ENCODE results near the gene NKAIN1. TPM values are rescaled to one million over a fixed set of nuclear protein-coding genes. Genes with fewer than 3 reads are reported as not detected.
A peak's percentile ranks its signal among the peaks of the same experiment; 100 is the strongest.

The NKAIN1 gene
- polyA plus RNA-seq, 2 of the 4 experiments (the other 2 are of a cell fraction) = 0.74 to 0.80 TPM

- no peak overlapping the region for H3K4me3 ChIP-seq
- 0 out of 3 replicates have a peak, but pooled peaks cover 2% of the 10 kb centered on the region for H3K9me3 ChIP-seq
- ATAC-seq = peak in 1 of 2 experiments; percentile 50; a peak in 3 of 6 replicates
- POLR2A ChIA-PET = interaction anchor here (0.7 kb wide), 1 partner anchor 141 kb away, joined by 3 read pairs; no protein-coding TSS in a partner anchor
- 73% methylated on average over 8 of the region's 8 CpGs for WGBS (ENCODE audit: missing lambda C conversion rate)
- peaks cover 19% of the 10 kb centered on the region; the same call in 2 of the 3 replicates for H3K4me1 ChIP-seq
- no peak for FAIRE-seq
- peak in 1 of 2 experiments; percentile 68 for DNase-seq (ENCODE audit: low read depth in 1 of 2, low spot score in 1 of 2)
- CTCF ChIA-PET = interaction anchor here (0.5 to 1.9 kb wide), 9 partner anchors 8 to 152 kb away, joined by 3 to 6 read pairs (median 4); partner anchors contain the start of gene PUM1
- TF ChIP-seq USF2 (IDR thresholded peaks at IDR 0.05) = peak; percentile 58; the same call in 1 of the 2 replicates
- no peak for TF ChIP-seq KDM1A (IDR thresholded peaks at IDR 0.05; ENCODE audit: low read depth)
- H3K4me2 ChIP-seq = peak overlapping the region; percentile 24; the same call in 2 of the 3 replicates
- H3K27ac ChIP-seq = peak overlapping the region; percentile 12 to 65; a peak in 3 of 6 replicates
Observed at GRCh38 chr1:31152181-31152795, 87.4 kb downstream of the NKAIN1 start.

- WGBS (ENCODE audit: missing lambda C conversion rate) = 88% methylated on average over 3 of the region's 3 CpGs
- TF ChIP-seq CBX2 (IDR thresholded peaks at IDR 0.05; ENCODE audit: borderline replicate concordance, low read depth) (no peak), HOXB13 (CRISPR knock-in tag; IDR thresholded peaks at IDR 0.05; ENCODE audit: low read depth) (no peak), NR3C1 (IDR thresholded peaks at IDR 0.05) (no peak), BCL3 (IDR thresholded peaks at IDR 0.05) (no peak), ZSCAN20 (CRISPR knock-in tag; IDR thresholded peaks at IDR 0.05) (no peak), HDAC2 (IDR thresholded peaks at IDR 0.05) (no peak), EHF (CRISPR knock-in tag; IDR thresholded peaks at IDR 0.05) (no peak), SMC3 (IDR thresholded peaks at IDR 0.05) (no peak)
- ChIA-PET CTCF (interaction anchor here (0.5 to 1.9 kb wide), 7 partner anchors 9 to 311 kb away, joined by 3 to 6 read pairs (median 4); no protein-coding TSS in a partner anchor), POLR2A (no interaction called here)
- Histone ChIP-seq H3K4me3 (no peak overlapping the region), H3K4me2 (no peak overlapping the region), H3K9me3 (0 out of 3 replicates have a peak, but pooled peaks cover 2% of the 10 kb centered on the region), H3K27ac (peak overlapping the region in 1 of 2 experiments; percentile 65; a peak in 1 of 6 replicates), H3K4me1 (peaks cover 19% of the 10 kb centered on the region; the same call in 2 of the 3 replicates)
- FAIRE-seq = no peak
- ATAC-seq = no peak
- no peak for DNase-seq (ENCODE audit: low read depth in 1 of 2, low spot score in 1 of 2)
Observed at GRCh38 chr1:31151402-31151801, 88.3 kb downstream of the NKAIN1 start.

- Histone ChIP-seq H3K9me3 (0 out of 3 replicates have a peak, but pooled peaks cover under 1% of the 10 kb centered on the region), H3K4me3 (no peak overlapping the region), H3K4me2 (no peak overlapping the region), H3K27ac (no peak overlapping the region), H3K4me1 (peaks cover 8% of the 10 kb centered on the region; the same call in 2 of the 3 replicates)
- WGBS (ENCODE audit: missing lambda C conversion rate) = 87% methylated on average over 1 of the region's 1 CpG
- ChIA-PET CTCF (no interaction called here), POLR2A (no interaction called here)
- TF ChIP-seq HOXB5 (CRISPR knock-in tag; IDR thresholded peaks at IDR 0.05) = no peak
- no peak for TF ChIP-seq ELK1 (IDR thresholded peaks at IDR 0.05; ENCODE audit: low read depth, low read length)
- TF ChIP-seq TFCP2L1 (CRISPR knock-in tag; IDR thresholded peaks at IDR 0.05) = no peak
- no peak for TF ChIP-seq HOXB13 (CRISPR knock-in tag; IDR thresholded peaks at IDR 0.05; ENCODE audit: low read depth)
- TF ChIP-seq ATOH8 (CRISPR knock-in tag; IDR thresholded peaks at IDR 0.05; ENCODE audit: low read depth) = no peak
- TF ChIP-seq E2F6 (IDR thresholded peaks at IDR 0.05; ENCODE audit: borderline replicate concordance, low read depth) = no peak
- TF ChIP-seq ZSCAN20 (CRISPR knock-in tag; IDR thresholded peaks at IDR 0.05) = no peak
- no peak for TF ChIP-seq RCOR1 (IDR thresholded peaks at IDR 0.05; ENCODE audit: low read depth, low read length)
- TF ChIP-seq HMGXB4 (CRISPR knock-in tag; IDR thresholded peaks at IDR 0.05; ENCODE audit: borderline replicate concordance) = no peak
- TF ChIP-seq PBX3 (IDR thresholded peaks at IDR 0.05) = no peak
- no peak for TF ChIP-seq HOXA7 (CRISPR knock-in tag; IDR thresholded peaks at IDR 0.05)
- FAIRE-seq = no peak
- no peak for DNase-seq (ENCODE audit: low read depth in 1 of 2, low spot score in 1 of 2)
- no peak for ATAC-seq
Observed at GRCh38 chr1:31148409-31148808, 91.3 kb downstream of the NKAIN1 start.

All from A549 (cell line).